ENCODE data around the gene HOXC13.

The HOXC13 gene

GRCh38 chr12:53924521-53925405 is 13.9 kb upstream of the HOXC13 start:
- no peak overlapping the region for H3K4me3 ChIP-seq (ENCODE audit: low read depth, low read length)
- TF ChIP-seq, protein P1, sequence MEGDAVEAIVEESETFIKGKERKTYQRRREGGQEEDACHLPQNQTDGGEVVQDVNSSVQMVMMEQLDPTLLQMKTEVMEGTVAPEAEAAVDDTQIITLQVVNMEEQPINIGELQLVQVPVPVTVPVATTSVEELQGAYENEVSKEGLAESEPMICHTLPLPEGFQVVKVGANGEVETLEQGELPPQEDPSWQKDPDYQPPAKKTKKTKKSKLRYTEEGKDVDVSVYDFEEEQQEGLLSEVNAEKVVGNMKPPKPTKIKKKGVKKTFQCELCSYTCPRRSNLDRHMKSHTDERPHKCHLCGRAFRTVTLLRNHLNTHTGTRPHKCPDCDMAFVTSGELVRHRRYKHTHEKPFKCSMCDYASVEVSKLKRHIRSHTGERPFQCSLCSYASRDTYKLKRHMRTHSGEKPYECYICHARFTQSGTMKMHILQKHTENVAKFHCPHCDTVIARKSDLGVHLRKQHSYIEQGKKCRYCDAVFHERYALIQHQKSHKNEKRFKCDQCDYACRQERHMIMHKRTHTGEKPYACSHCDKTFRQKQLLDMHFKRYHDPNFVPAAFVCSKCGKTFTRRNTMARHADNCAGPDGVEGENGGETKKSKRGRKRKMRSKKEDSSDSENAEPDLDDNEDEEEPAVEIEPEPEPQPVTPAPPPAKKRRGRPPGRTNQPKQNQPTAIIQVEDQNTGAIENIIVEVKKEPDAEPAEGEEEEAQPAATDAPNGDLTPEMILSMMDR (IDR thresholded peaks at IDR 0.05; ENCODE audit: low read depth, low read length), result no peak

- TF ChIP-seq, protein P1 (IDR thresholded peaks at IDR 0.05; ENCODE audit: low read depth, low read length), result no peak
Observed at GRCh38 chr12:53927220-53928029, 11.2 kb upstream of the HOXC13 start.

GRCh38 chr12:53928054-53928835 is 10.4 kb upstream of the HOXC13 start:
- no peak overlapping the region for H3K4me3 ChIP-seq (ENCODE audit: low read depth, low read length)
- TF ChIP-seq, protein P1 (IDR thresholded peaks at IDR 0.05; ENCODE audit: low read depth, low read length), result no peak

More at GRCh38 chr12:53927220-53928029, 11.2 kb upstream of the HOXC13 start:
- no peak overlapping the region for H3K4me3 ChIP-seq (ENCODE audit: low read depth, low read length)

GRCh38 chr12:53929527-53929926 is 9.1 kb upstream of the HOXC13 start:
- no peak overlapping the region for H3K4me3 ChIP-seq (ENCODE audit: low read depth, low read length)
- TF ChIP-seq, protein P1 (IDR thresholded peaks at IDR 0.05; ENCODE audit: low read depth, low read length), result no peak

GRCh38 chr12:53930591-53931255 is 7.9 kb upstream of the HOXC13 start:
- no peak overlapping the region for H3K4me3 ChIP-seq (ENCODE audit: low read depth, low read length)
- TF ChIP-seq, protein P1 (IDR thresholded peaks at IDR 0.05; ENCODE audit: low read depth, low read length), result no peak

- H3K4me3 ChIP-seq (ENCODE audit: low read depth, low read length), result no peak overlapping the region
- TF ChIP-seq, protein P1 (IDR thresholded peaks at IDR 0.05; ENCODE audit: low read depth, low read length), result no peak
Observed at GRCh38 chr12:53931844-53932581, 6.6 kb upstream of the HOXC13 start.

All from WI38 (cell line).